Motor neuron (in vitro differentiated cells): Measurements from ENCODE around the gene LINC01488. TPM values are rescaled to one million over a fixed set of nuclear protein-coding genes. Genes with fewer than 3 reads are reported as not detected.

Source experiments
- ATAC-seq, 8 experiments: fragments of 200-7000 bp; cut with Tn5 transposase; replicated peaks in 6 of 8; 2 replicates each; pipeline ENCODE4 v1.8.0; 2021; ENCODE audit warnings: mild to moderate bottlenecking in 8 of 8, moderate library complexity in 8 of 8
- H3K27ac ChIP-seq, 2 donors: fragments of 250-450 bp; sonication (Bioruptor Pico); 2 replicates each; pipeline ENCODE4 v1.9.0; 2021; ENCODE audit warnings: antibody characterized with exemption in 2 of 2, mild to moderate bottlenecking in 2 of 2, moderate library complexity in 1 of 2
- H3K4me1 ChIP-seq, 2 donors: fragments of 250-450 bp; sonication (Bioruptor Pico); replicated peaks in 1 of 2; 2 replicates each; pipeline ENCODE4 v1.6.1; 2021; ENCODE audit warnings: antibody characterized with exemption in 2 of 2, mild to moderate bottlenecking in 2 of 2, moderate library complexity in 1 of 2
- H3K4me3 ChIP-seq, 5 donors: fragments of 250-450 bp; sonication (Bioruptor Pico); 2 replicates each; pipeline ENCODE4 v1.9.0; 2021; ENCODE audit warnings: antibody characterized with exemption in 5 of 5, mild to moderate bottlenecking in 5 of 5, moderate library complexity in 4 of 5
- WGBS, 10 experiments: fragments of 450-650 bp; shearing (Covaris generic); methylation state at CpG; one replicate each; pipeline ENCODE4 v1.0.0; 2022; 5-methylcytosine and 5-hydroxymethylcytosine counted together
- in situ Hi-C, 9 experiments: fragments of 400-800 bp; cut with MboI; loops; one replicate each; pipeline ENCODE4 v1.15.0; 2021; ENCODE audit warnings: low sequenced_read_pairs in 9 of 9, low pct_unique_long_range_greater_than_20kb in 2 of 9; ENCODE audit not compliant: unreplicated experiment in 9 of 9
- total RNA-seq, 8 experiments: library from RNA; unstranded; fragments of 300-600 nt; gene quantifications; 2 replicates each; pipeline versions ENCODE4 v1.2.3 to v1.2.4, GENCODE V29; 2022

Gene LINC01488
- under 1 TPM in 6 of 8 experiments, not detected in 2; 0.05 to 0.71 (median 0.28) TPM for total RNA-seq

DNA sequence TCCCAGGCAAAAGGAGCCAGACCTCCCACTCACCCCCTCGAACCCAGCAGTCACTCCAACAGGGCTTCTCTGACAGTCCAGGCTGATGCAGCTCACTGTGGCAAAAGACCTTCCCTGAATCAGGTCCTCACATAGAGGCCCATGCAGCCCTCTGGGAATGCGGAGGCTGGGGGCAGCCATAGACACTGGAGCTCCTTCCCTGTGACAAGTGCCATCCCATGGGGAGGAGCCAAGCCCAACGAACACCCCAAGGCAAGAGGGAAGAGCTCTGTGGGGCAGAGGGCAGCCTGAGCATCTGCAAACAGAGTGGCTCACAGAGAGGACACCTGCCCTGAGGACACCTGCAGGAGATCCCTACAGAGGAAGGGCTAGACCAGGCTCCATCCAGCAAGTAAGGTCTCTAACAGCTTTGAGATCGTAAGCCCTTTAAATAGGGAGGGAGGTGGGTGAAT, at the start of gene LINC01488:
Gene LINC01488 (plus strand): TSS at position 271 of the 452 bp plus-strand sequence.
- H3K4me1 ChIP-seq, result peaks cover 28 to 29% of the 10 kb centered on the region in 2 donors
- H3K4me3 ChIP-seq, result no peak within 1 kb of the TSS
- WGBS, 10 experiments, result 70 to 100% (median 90%) methylated on average over 1 to 2 of the region's 4 CpGs; no CpG with 5 or more reads in 6 of the 10 experiments
- no peak within 1 kb of the TSS for H3K27ac ChIP-seq
- in situ Hi-C loops, result no loop called here
- ATAC-seq, result no peak

DNA sequence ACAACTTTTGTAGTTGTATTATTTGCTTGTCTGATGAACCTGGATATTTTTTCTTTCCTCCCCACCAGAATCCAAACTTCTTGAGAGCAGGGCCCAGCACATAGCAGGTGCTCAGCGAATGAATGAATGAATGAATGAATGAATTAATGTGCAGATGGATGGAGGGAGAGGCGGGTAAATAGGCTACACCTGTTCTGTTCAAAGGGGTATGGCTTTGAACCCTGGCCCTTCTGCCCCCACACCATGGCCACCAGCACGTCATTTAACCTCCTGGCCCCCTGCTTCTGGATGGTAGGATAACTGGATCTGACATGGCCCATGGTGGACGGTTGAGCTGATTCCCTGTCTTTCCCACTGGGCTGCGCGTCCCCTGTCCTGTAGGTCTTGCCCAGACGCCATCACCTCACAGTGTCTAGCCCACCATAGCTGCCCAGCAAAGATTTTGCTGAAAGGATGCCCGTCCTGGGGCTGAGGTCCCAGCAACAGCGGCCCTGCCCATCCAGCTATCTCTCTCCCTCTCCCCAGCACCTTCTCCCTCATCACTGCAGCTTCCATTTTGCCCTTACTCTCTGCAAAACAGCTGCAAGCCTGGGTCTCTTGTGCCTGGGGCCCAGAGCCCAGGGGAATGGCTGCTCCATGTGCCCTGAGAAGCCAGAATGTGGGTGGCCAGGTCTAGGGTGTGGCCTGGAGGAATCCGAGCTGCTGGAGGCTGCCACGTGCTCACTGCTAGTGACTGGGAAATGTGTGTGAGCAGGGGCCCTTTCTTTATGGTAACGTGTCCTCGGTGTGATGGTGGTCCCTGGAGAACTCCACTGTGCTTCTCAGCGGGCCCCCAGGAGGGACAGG, 49.3 kb upstream of the LINC01488 start:
- 60 to 100% (median 88%) methylated on average over 1 to 7 of the region's 14 CpGs; no CpG with 5 or more reads in 4 of the 10 experiments for WGBS, 10 experiments
- Histone ChIP-seq H3K27ac (no peak overlapping the region), H3K4me3 (no peak overlapping the region), H3K4me1 (peaks cover 0 to 5% of the 10 kb centered on the region in 2 donors)
- in situ Hi-C loops, result loop anchor here in 2 of 9 experiments (25.0 kb wide), 1 partner anchor 320 kb away; no protein-coding TSS in a partner anchor
- ATAC-seq, result peak in 1 of 8 experiments; percentile 34

DNA sequence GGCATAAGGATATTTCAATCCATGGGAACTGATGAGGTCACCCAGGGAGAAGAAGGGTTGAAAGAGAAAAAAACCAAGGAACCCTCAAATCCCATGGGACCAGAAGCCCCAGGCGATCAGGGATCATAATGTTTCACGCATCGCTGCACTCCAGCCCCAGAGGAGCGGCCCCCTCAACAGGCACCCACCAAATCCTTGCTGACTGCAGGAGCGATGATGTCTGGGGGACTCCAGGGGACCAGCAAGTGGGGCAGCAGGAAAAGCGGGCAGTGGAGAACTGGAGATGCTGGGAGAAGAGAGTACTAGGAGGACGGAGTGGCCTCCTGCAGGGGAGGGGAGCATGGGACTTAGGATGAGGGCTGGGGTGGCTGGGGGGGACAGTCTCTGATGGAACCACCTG, 47.7 kb upstream of the LINC01488 start:
- H3K4me1 ChIP-seq, result peaks cover 0 to 5% of the 10 kb centered on the region in 2 donors
- WGBS, 10 experiments, result 83 to 100% (median 90%) methylated on average over 1 to 4 of the region's 7 CpGs; no CpG with 5 or more reads in 7 of the 10 experiments
- ATAC-seq, result no peak
- in situ Hi-C loops, result loop anchor here in 2 of 9 experiments (25.0 kb wide), 1 partner anchor 321 kb away; no protein-coding TSS in a partner anchor
- H3K27ac ChIP-seq, result no peak overlapping the region
- no peak overlapping the region for H3K4me3 ChIP-seq

DNA sequence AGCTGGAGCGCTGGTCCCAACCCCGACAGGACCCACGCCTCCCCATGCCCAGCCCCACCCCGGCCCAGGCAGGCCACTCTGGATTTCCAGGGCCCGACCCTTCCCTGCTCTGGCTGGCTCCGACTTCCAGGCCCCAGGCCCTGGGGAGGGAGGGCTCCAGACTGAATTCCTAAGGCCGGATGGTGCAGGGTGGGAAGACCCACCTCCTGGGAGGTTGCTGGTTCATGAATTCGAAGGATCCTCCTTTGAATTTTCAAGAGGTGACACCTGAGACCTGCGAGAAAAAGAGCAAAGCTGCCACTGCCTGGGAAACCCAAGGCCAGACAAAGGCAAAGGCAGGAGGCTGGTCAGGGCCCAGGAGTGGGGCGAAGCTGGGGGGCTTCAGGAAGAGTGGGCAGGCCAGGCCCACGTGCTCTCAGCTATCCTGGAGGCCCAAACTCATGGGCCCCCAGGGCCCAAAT, 47.0 kb upstream of the LINC01488 start:
- WGBS, 10 experiments, result 20 to 80% (median 73%) methylated on average over 1 to 4 of the region's 11 CpGs; no CpG with 5 or more reads in 7 of the 10 experiments
- Histone ChIP-seq H3K4me3 (no peak overlapping the region), H3K27ac (no peak overlapping the region), H3K4me1 (peaks cover 0 to 5% of the 10 kb centered on the region in 2 donors)
- in situ Hi-C loops, result loop anchor here in 2 of 9 experiments (25.0 kb wide), 1 partner anchor 322 kb away; no protein-coding TSS in a partner anchor
- peak in 1 of 8 experiments; percentile 44 for ATAC-seq

DNA sequence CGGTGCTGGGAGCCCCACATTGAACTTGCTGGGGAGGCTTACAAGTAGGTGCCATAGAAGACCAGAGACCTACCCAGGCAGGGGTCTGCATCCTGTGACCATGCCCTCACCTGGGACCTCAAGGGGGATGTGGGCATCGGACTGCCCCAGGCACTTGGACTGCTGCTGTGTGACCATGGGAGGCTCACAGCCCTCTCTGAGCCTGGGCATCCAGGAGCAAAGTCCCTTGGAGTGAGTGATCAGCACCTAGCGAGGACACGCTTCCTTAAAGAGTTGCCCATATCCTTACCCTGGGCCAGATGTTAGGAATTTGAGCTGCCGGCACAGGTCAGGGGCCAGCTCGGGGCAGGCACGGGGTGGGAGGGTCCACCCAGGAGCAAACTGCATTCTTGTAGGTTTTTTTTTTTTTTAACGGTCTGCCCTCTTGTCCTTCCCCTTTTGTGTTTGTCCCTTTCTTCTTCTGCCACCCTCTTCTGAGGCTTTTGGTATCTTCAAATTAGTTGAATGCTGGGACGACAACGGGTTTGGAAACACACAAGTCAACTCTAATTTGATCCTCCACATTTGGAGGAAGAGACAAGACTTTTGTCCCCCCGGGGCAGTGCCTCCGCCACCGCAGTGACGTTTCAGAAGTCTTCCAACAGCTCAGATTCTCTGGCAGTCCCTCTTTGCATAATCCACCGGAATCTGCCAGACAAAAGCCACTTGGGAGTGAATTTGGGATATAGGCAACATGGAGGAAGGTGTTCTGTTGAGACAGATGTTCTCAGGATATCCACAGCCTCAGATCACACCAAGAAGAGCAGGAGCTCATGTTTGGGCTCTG, 46.1 kb upstream of the LINC01488 start:
- 17 to 80% (median 43%) methylated on average over 1 to 11 of the region's 15 CpGs; no CpG with 5 or more reads in 1 of the 10 experiments for WGBS, 10 experiments
- no peak for ATAC-seq
- Histone ChIP-seq H3K4me3 (no peak overlapping the region), H3K4me1 (peaks cover 0 to 5% of the 10 kb centered on the region in 2 donors), H3K27ac (no peak overlapping the region)
- in situ Hi-C loops, result loop anchor here in 2 of 9 experiments (25.0 kb wide), 1 partner anchor 323 kb away; no protein-coding TSS in a partner anchor

DNA sequence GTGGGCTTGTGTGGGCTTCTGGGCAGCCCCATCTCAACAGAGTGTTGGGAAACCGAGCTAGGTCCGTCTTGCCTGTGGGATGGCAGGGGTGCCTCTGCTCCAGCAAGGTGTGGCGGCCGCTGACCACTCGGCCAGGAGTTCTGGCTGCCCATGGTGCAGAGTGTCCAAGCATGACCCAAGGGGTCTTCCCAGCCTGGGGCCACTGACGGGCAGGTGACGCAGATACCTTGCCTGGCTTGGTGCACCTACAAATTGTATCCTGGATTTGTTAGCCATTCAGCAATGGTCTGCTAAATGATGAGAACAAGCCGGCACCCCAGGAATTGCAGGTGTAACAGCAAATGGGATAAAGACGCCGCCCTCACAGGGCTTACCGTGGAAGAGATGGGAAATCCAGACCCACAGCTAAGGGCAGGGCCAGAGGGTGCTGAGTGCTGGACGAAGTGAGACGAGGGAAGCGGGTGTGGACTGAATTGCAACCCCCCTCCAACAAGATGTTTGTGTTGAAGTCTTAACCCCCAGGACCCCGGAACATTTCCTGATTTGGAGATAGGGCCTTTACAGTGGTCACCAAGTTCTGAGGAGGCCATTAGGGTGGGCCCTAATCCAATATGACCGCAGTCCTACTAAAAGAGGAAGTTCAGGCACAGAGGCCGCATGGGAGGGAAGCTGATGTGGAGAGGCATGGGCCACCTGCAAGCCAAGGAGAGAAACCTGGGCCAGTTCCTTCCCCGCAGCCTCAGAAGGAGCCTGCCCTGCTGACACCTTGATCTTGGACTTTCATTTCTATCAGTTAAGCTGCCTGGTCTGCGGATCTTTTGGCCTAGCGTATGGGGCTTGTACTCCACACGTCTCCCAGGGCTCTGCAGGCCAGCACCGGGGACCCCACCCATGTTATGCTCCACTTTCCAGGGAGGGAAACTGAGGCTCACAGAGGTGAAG, 45.2 kb upstream of the LINC01488 start:
- H3K27ac ChIP-seq, result no peak overlapping the region
- 73 to 100% (median 93%) methylated on average over 1 to 11 of the region's 22 CpGs; no CpG with 5 or more reads in 2 of the 10 experiments for WGBS, 10 experiments
- no peak overlapping the region for H3K4me3 ChIP-seq
- in situ Hi-C loops, result loop anchor here in 2 of 9 experiments (25.0 kb wide), 1 partner anchor 324 kb away; no protein-coding TSS in a partner anchor
- ATAC-seq, result no peak
- H3K4me1 ChIP-seq, result peaks cover 0 to 5% of the 10 kb centered on the region in 2 donors

DNA sequence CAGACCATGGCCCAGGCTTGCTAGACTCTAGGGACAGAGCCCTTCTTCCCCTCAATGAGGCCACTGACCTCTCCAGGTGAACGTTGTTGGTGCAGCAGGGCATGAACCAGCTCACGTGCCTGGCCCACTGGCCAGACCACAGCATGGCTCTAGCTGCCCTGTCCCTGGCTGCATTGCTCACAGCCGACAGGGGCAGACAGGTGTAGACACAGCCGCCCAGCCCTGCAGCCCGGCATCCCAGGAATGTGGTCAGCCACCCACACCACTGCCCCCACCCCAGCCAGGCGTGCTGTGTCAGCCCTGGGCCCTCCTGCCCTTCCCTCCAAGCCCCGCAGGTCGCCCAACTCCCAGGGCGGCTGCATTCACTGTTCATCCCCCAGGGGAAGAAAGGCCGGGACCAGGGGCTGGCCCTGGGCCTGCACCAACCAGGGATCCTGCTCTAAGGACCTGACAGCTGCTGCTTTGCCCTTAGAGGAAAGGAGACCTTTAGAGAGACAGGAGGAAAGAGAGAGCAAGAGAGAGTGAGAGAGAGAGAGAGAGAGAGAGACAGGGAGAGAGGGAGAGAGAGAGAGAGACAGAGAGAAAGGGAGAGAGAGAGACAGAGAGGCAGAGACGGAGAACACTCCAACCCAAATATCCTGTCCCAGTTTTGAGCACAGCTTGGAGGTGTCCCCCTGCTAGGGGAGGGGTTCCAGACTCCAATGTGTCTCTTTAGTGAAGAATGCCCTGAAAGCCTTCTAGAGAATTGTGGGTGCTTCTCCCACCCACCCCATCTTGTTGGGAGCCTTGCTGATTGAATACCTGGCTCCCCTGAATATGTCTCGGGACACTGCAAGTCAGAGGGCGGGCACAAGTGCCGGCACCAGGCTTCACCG, 44.2 kb upstream of the LINC01488 start:
- ATAC-seq, result peak in 5 of 8 experiments; percentile 20 to 49 (median 29)
- 86 to 100% (median 100%) methylated on average over 1 to 2 of the region's 15 CpGs; no CpG with 5 or more reads in 7 of the 10 experiments for WGBS, 10 experiments
- in situ Hi-C loops, result loop anchor here in 2 of 9 experiments (25.0 kb wide), 1 partner anchor 325 kb away; no protein-coding TSS in a partner anchor
- Histone ChIP-seq H3K27ac (no peak overlapping the region), H3K4me1 (peaks cover 0 to 5% of the 10 kb centered on the region in 2 donors), H3K4me3 (no peak overlapping the region)

DNA sequence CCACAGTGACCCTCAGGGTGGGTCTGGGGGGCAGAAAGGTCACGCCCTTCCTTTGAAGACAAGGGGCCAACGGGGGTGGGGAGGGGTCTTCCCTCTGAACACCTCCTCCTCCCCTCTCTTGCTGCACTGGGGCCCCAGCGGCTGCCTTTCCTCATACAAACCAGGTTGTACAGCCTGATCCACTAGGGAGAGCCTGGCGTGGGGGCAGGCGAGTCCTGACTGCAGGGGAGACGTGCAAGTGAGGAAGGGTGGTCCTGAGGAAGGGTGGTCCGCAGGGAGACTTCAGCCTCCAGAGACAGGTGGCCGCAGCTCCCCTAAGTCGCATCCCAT, 43.6 kb upstream of the LINC01488 start:
- H3K27ac ChIP-seq, result no peak overlapping the region
- in situ Hi-C loops, result loop anchor here in 2 of 9 experiments (25.0 kb wide), 1 partner anchor 326 kb away; no protein-coding TSS in a partner anchor
- whole genome bisulfite sequencing, 10 experiments, result 40 to 100% (median 91%) methylated on average over 1 to 2 of the region's 9 CpGs; no CpG with 5 or more reads in 6 of the 10 experiments
- no peak for ATAC-seq
- H3K4me1 ChIP-seq, result peaks cover 4 to 11% of the 10 kb centered on the region in 2 donors
- no peak overlapping the region for H3K4me3 ChIP-seq

DNA sequence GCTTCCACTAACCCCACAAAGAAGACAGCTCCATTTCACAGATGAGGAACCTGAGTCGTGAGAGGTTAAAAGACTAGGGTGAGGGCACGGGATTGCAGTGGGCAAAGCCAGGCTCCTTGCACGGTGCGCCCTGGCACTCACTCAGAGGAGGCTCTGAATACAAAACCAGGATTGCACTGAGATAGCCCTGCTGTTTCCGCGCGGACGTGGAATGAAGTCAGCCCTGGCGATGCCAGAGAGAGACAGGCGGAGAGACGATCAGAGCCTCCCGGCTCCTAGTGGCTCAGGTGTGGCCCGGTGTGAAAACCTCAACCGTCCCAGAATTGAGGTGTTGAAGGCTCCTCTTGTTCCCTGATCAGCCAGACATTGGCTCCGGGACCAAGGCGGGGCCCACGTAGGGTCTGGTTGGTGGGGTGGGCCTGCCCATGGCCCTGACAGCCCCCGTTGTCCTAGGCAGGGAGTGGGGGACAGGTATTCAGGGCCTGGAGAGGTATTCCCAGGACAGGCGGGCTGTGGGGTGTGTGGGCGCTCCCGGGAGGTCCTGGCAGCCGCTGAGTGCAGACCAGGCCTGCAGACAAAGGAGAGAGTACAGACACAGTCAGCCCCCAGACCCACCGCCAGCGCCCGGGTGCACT, 43.1 kb upstream of the LINC01488 start:
- WGBS, 10 experiments, result 0 to 89% (median 82%) methylated on average over 1 to 17 of the region's 25 CpGs; no CpG with 5 or more reads in 7 of the 10 experiments
- no peak overlapping the region for H3K4me3 ChIP-seq
- in situ Hi-C loops, result loop anchor here in 2 of 9 experiments (25.0 kb wide), 1 partner anchor 326 kb away; no protein-coding TSS in a partner anchor
- peaks cover 8 to 15% of the 10 kb centered on the region in 2 donors for H3K4me1 ChIP-seq
- no peak overlapping the region for H3K27ac ChIP-seq
- ATAC-seq, result no peak

DNA sequence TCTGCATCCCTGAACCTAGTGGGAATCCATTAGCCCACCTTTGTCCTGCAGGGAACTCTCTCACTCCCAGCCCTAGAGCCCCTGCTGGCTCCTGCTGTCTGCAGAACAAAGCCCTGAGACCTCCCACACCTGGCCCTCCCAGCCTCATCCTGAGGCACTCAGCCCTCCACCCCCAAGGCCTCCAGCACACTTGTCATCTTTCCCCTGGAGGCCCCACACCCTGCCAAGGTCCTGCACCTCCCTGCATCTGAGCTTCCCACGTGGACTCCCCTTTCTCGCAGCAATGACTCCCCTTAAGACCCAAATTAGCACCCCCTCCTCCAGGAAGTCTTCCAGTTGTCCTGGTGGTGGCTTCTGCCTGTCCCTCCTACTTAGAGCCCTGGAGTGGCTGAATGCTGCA, 42.3 kb upstream of the LINC01488 start:
- 30 to 86% (median 63%) methylated on average over 2 of the region's 2 CpGs; no CpG with 5 or more reads in 7 of the 10 experiments for WGBS, 10 experiments
- no peak for ATAC-seq
- Histone ChIP-seq H3K4me3 (no peak overlapping the region), H3K4me1 (peaks cover 13 to 19% of the 10 kb centered on the region in 2 donors), H3K27ac (no peak overlapping the region)
- in situ Hi-C loops, result loop anchor here in 2 of 9 experiments (25.0 kb wide), 1 partner anchor 327 kb away; no protein-coding TSS in a partner anchor
